Measurements from ENCODE around the gene FSD1.

FSD1 gene

GRCh38 chr19:4260613-4261191 is 43.7 kb upstream of the FSD1 start:
- DNase-seq (ENCODE audit: low read depth in 1 of 2, low spot score in 1 of 2) = peak in 1 of 2 experiments; percentile 68
- TF ChIP-seq POLR2AphosphoS5 (IDR thresholded peaks at IDR 0.05; ENCODE audit: low read depth) (0 out of 2 replicates have a peak, but pooled peaks have one; percentile 21), REST (IDR thresholded peaks at IDR 0.05; ENCODE audit: insufficient replicate concordance, low read depth) (no peak), SPI1 (IDR thresholded peaks at IDR 0.05; ENCODE audit: borderline replicate concordance, low read depth) (peak; percentile 97)

GRCh38 chr19:4264812-4265211 is 39.6 kb upstream of the FSD1 start:
- no peak for TF ChIP-seq POLR2AphosphoS5 (IDR thresholded peaks at IDR 0.05; ENCODE audit: low read depth)
- TF ChIP-seq REST (IDR thresholded peaks at IDR 0.05; ENCODE audit: insufficient replicate concordance, low read depth) = no peak
- no peak for TF ChIP-seq CTCF (IDR thresholded peaks at IDR 0.05; ENCODE audit: insufficient read depth, low read length)
- TF ChIP-seq GABPA (IDR thresholded peaks at IDR 0.05; ENCODE audit: low read depth) = no peak
- TF ChIP-seq SPI1 (IDR thresholded peaks at IDR 0.05; ENCODE audit: borderline replicate concordance, low read depth) = peak; percentile 20; the same call in 1 of the 2 replicates
- no peak overlapping the region for H3K27ac ChIP-seq (replicated peaks)
- DNase-seq (ENCODE audit: low read depth in 1 of 2, low spot score in 1 of 2) = no peak

More at GRCh38 chr19:4260613-4261191, 43.7 kb upstream of the FSD1 start:
- H3K4me3 ChIP-seq (replicated peaks; ENCODE audit: insufficient read depth, low read length) = no peak overlapping the region
- H3K27me3 ChIP-seq (ENCODE audit: insufficient read depth, poor library complexity, severe bottlenecking) = no peaks in the 10 kb centered on the region
- no peak overlapping the region for H3K27ac ChIP-seq (replicated peaks)

GRCh38 chr19:4266253-4267000 is 38.0 kb upstream of the FSD1 start:
- peak; percentile 95 for TF ChIP-seq SPI1 (IDR thresholded peaks at IDR 0.05; ENCODE audit: borderline replicate concordance, low read depth)
- no peak for TF ChIP-seq REST (IDR thresholded peaks at IDR 0.05; ENCODE audit: insufficient replicate concordance, low read depth)
- DNase-seq (ENCODE audit: low read depth in 1 of 2, low spot score in 1 of 2) = peak in 1 of 2 experiments; percentile 73
- no peak overlapping the region for H3K27ac ChIP-seq (replicated peaks)
- H3K4me3 ChIP-seq (replicated peaks; ENCODE audit: insufficient read depth, low read length) = no peak overlapping the region
- H3K27me3 ChIP-seq (ENCODE audit: insufficient read depth, poor library complexity, severe bottlenecking) = no peaks in the 10 kb centered on the region

More at GRCh38 chr19:4264812-4265211, 39.6 kb upstream of the FSD1 start:
- H3K27me3 ChIP-seq (ENCODE audit: insufficient read depth, poor library complexity, severe bottlenecking) = no peaks in the 10 kb centered on the region
- no peak overlapping the region for H3K4me3 ChIP-seq (replicated peaks; ENCODE audit: insufficient read depth, low read length)
